HG03066 (cell line): ENCODE results near the gene MTERF4.

Experiments
- ATAC-seq: cut with Tn5 transposase; IDR thresholded peaks from one replicate; pipeline ENCODE4 v1.9.1; 2021; ENCODE audit warnings: low read depth; ENCODE audit not compliant: unreplicated experiment

The MTERF4 gene

GRCh38 chr2:241070811-241071676 lies 31.0 kb downstream of the MTERF4 start:
- no peak for ATAC-seq

- ATAC-seq = no peak
These were observed 31.7 kb downstream of the MTERF4 start for GRCh38 chr2:241070361-241070760.

- ATAC-seq = no peak
These were observed 32.2 kb downstream of the MTERF4 start for GRCh38 chr2:241069821-241070281.

- no peak for ATAC-seq
These were observed 32.9 kb downstream of the MTERF4 start for GRCh38 chr2:241068942-241069810.

- no peak for ATAC-seq
These were observed 33.7 kb downstream of the MTERF4 start for GRCh38 chr2:241068136-241068941.

- ATAC-seq = no peak
These were observed 34.5 kb downstream of the MTERF4 start for GRCh38 chr2:241067501-241068135.

- ATAC-seq = no peak
These were observed 35.2 kb downstream of the MTERF4 start for GRCh38 chr2:241066893-241067341.

GRCh38 chr2:241066171-241066892 lies 35.8 kb downstream of the MTERF4 start:
- ATAC-seq = no peak

- ATAC-seq = no peak
These were observed 36.7 kb downstream of the MTERF4 start for GRCh38 chr2:241065355-241065803.

- no peak for ATAC-seq
These were observed 37.2 kb downstream of the MTERF4 start for GRCh38 chr2:241064802-241065354.

- ATAC-seq = no peak
These were observed 37.9 kb downstream of the MTERF4 start for GRCh38 chr2:241064008-241064801.

- ATAC-seq = no peak
These were observed 38.5 kb downstream of the MTERF4 start for GRCh38 chr2:241063587-241063986.

GRCh38 chr2:241063093-241063551 lies 39.0 kb downstream of the MTERF4 start:
- ATAC-seq = no peak

GRCh38 chr2:241062389-241063092 lies 39.5 kb downstream of the MTERF4 start:
- no peak for ATAC-seq

- no peak for ATAC-seq
These were observed 40.8 kb downstream of the MTERF4 start for GRCh38 chr2:241061275-241061674.

GRCh38 chr2:241053576-241054251 lies 48.4 kb downstream of the MTERF4 start:
- no peak for ATAC-seq
